GM18909 (cell line): ENCODE measurements around the gene VEGFD.
"Not testable (repeated sequence)": the region's sequence is repeated elsewhere in the genome, so short reads cannot be mapped to it uniquely, and the experiment has no call there.

Experiments used
- ATAC-seq: cut with Tn5 transposase; IDR thresholded peaks from one replicate; pipeline ENCODE4 v1.9.1; 2021; ENCODE audit warnings: mild to moderate bottlenecking; ENCODE audit not compliant: unreplicated experiment, poor library complexity

Gene VEGFD

GRCh38 chrX:15314472-15314871, 69.7 kb downstream of the VEGFD start:
- no peak for ATAC-seq

- ATAC-seq = no peak
Measured at GRCh38 chrX:15311119-15311518, 73.1 kb downstream of the VEGFD start.

GRCh38 chrX:15310117-15310516, 74.1 kb downstream of the VEGFD start:
- no peak for ATAC-seq

GRCh38 chrX:15305899-15306298, 78.3 kb downstream of the VEGFD start:
- ATAC-seq = not testable (repeated sequence)

- peak; percentile 56 for ATAC-seq
Measured at GRCh38 chrX:15301924-15302323, 82.3 kb downstream of the VEGFD start.

GRCh38 chrX:15299941-15300851, 84.0 kb downstream of the VEGFD start:
- no peak for ATAC-seq

GRCh38 chrX:15298780-15299179, 85.4 kb downstream of the VEGFD start:
- no peak for ATAC-seq

GRCh38 chrX:15298201-15298600, 86.0 kb downstream of the VEGFD start:
- ATAC-seq = no peak
